Body of pancreas (tissue), 4 donors: ENCODE results near the gene CMTM3.

ENCODE experiments used
- POLR2A ChIP-seq, 3 donors: fragments of 450-650 bp; IDR thresholded peaks; one replicate each; pipeline ENCODE4 v1.6.1; 2016; ENCODE audit warnings: antibody characterized with exemption in 3 of 3, mild to moderate bottlenecking in 2 of 3
- TF ChIP-seq, protein P1 (sequence below), 7 experiments: fragments of 450-650 bp in 4 of 7; fragments of 200-600 bp in 3 of 7; sonication (generic) in 3 of 7; IDR thresholded peaks; one replicate each; pipeline ENCODE4 v1.5.1; 2016 to 2019; ENCODE audit warnings: antibody characterized with exemption in 7 of 7

DNA sequence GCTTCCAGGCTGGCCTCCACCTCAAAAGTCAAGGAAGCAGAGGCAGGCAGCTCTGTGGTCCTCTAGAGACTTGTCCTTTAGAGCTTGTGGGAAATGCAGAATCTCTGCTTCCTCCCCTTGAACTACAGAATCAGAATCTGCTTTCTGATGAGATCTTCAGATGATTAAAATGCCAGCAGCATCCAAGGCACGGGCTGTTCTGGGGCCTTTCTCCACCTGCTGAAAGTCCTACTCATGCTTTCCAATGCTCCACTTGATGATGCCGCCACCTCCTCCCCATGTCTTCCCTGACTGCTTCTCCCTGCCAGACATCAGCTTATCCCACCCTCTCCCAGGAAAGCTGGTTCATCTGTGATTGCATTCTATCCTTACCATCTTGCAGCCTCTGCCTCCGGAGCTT, 33.3 kb downstream of the CMTM3 start:
- TF ChIP-seq, protein P1, sequence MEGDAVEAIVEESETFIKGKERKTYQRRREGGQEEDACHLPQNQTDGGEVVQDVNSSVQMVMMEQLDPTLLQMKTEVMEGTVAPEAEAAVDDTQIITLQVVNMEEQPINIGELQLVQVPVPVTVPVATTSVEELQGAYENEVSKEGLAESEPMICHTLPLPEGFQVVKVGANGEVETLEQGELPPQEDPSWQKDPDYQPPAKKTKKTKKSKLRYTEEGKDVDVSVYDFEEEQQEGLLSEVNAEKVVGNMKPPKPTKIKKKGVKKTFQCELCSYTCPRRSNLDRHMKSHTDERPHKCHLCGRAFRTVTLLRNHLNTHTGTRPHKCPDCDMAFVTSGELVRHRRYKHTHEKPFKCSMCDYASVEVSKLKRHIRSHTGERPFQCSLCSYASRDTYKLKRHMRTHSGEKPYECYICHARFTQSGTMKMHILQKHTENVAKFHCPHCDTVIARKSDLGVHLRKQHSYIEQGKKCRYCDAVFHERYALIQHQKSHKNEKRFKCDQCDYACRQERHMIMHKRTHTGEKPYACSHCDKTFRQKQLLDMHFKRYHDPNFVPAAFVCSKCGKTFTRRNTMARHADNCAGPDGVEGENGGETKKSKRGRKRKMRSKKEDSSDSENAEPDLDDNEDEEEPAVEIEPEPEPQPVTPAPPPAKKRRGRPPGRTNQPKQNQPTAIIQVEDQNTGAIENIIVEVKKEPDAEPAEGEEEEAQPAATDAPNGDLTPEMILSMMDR (IDR thresholded peaks at IDR 0.05): no peak
- TF ChIP-seq POLR2A (IDR thresholded peaks at IDR 0.05): no peak
